Measurements from ENCODE around the gene HNRNPL.
"Not testable (repeated sequence)": the region's sequence is repeated elsewhere in the genome, so short reads cannot be mapped to it uniquely, and the experiment has no call there.

HNRNPL gene

DNA sequence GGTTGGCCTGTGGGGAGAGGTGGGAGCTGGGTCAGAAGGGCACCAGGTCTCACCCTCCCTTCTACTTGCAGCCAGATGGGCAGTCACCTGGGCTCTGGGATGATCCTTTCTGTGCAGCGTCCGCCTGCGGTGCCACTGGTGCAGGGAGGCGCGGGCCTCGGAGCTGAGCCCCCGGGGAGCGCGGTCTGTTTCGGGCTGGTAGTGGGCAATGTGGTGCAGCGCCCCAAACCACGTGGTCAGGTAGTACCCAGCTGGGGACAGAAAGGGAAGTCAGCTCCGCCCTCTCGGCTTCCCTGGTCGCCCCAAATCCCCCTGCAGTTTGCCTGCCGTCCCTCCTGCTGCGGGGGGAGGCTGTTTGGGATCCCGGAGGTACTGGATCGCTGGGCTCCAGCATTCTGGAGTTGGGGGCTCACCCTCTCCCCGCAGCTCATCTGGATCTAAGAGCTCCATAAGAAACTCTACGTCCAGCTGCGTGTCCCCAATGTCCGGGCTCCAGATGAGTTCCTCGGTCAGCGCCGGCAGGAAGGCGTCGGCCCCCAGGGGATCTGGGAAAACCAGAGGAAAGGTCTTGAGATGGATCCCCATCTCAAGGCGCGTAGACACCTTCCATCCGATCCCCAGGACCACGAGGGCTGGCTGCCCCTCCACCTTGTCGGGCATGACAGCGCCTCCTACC is 19.5 kb upstream of the HNRNPL start:
- peak in 1 of 2 donors; percentile 52 for DNase-seq

DNA sequence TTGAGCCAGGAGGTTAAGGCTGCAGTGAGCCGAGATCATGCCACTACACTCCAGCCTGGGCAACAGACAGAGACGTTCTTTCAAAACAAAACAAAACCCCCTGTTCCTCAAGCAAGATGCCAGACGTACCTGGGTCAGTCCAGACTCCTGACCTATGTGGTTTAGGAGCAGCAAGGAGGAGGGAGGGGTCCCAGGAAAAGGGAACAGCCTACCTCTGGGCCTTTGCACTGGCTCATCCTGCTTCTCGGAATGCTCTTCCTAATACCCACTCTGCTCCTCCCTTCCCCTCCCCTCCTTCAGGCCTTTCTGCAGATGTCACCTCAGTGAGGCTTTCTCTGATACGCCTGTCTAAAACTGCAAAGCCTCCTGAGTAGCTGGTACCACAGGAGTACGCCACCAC is 18.8 kb upstream of the HNRNPL start:
- no peak for DNase-seq

DNA sequence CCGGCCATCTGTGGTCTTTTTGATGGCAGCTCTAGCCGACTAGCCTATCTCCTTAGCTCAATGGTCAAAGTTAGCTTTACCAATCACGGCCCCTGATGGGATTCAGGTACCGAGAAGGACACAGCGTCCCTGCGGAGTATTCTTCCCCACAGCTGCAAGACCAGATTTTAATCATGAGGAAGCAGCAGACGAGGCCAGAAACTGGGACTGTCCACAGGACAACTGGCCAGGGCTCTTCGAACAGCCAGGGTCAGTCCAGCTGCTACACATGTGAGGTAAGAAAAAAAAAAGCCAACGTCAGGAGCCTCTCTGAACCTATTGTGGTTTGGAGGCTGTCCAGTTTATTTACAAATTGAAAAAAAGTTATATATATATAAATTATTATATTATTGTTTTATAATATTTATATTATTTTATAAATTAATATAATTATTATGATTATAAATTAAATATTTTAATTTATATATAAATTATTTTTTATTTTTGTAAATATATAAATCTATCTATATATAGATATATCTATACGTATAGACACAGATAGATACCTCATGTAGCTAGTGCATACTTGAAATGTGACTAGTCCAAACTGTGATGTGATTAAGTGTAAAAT is 17.5 kb upstream of the HNRNPL start:
- no peak for DNase-seq

DNA sequence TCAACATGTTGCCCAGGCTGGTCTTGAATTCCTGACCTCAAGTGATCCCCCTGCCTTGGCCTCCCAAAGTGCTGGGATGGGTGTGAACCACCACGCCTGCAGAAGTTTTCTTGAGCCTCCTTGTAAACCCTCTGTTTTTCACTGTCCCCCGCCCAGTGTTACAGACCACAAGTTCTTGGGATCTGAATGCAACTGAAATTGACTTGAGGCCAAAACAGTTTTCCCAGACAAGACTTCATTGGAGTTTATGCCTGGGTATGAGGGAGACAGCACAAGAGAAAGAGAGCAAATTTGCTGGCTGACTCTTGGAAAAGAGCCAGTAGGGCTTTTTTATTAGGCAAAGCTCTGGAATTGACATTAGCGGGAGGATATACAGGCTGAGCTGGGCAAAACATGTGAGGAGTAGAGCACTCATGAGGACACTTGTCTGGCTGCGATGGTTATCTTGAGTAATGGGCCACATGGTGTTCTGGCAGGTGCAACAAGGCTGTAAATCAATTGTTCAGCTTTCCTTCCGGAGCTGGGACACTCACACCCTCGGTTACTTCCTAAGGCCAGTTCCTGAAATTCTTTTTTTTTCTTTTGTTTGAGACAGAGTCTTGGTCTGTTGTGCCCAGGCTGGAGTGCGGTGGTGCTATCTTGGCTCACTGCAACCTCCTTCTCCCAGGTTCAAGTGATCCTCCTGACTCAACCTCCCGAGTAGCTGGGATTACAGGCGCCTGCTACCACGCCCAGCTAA is 12.7 kb upstream of the HNRNPL start:
- DNase-seq = no peak

DNA sequence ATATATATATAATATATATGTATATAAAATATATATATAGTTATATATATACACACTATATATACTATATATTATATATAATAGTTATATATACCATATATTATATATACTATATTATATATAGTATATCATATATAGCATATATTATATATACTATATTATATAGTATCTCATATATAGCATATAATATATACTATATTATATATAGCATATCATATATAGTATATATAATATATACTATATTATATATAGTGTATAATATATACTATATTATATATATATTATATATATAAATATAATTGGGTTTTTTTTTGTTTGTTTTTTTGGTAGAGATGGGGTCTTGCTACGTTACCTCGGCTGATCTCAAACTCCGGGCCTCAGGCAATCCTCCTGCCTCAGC is 11.6 kb upstream of the HNRNPL start:
- no peak for DNase-seq

DNA sequence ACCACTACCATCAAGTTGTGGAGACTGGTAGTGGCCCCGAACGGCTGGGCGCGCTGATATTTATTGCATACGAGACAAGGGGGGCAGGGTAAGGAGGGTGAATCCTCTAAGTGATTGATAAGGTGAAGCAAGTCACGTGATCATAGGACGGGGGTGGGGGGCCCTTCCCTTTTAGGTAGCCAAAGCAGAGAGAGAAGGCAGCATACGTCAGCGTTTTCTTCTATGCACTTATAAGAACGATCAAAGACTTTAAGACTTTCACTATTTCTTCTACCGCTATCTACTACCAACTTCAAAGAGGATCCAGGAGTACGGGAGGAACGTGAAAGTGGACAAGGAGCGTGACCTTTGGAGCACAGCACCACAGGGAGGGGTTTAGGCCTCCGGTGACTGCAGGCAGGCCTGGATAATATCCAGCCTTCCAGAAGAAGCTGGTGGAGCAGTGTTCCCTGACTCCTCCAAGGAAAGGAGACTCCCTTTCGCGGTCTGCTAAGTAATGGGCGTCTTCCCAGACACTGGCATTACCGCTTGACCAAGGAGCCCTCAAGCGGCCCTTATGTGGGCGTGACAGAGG is 9.9 kb upstream of the HNRNPL start:
- DNase-seq = not testable (repeated sequence)

DNA sequence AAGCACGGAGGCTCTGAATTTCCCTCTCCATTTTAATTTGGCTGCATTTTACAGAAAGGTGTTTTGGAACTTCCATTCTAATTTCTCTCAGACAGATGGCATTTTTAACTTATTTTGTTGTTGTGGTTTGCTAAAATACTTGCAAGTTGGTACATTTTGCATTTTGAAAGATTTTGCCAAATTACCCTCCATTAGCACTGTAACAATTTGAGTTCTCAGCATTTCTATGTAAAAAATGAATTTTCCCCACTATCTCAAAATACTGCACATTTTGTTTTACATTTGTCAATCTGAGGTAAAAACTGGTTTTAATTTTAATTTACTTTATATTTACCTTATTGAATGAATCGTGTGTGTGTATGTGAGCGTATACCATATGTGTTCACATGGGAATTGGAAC is 7.0 kb upstream of the HNRNPL start:
- DNase-seq = no peak

DNA sequence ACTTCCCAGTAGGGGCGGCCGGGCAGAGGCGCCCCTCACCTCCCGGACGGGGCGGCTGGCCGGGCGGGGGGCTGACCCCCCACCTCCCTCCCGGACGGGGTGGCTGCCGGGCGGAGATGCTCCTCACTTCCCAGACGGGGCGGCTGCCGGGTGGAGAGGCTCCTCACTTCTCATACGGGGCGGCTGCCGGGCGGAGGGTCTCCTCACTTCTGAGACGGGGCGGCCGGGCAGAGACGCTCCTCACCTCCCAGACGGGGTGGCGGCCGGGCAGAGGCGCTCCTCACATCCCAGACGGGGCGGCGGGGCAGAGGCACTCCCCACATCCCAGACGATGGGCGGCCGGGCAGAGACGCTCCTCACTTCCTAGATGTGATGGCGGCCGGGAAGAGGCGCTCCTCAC is 6.0 kb upstream of the HNRNPL start:
- not testable (repeated sequence) for DNase-seq

DNA sequence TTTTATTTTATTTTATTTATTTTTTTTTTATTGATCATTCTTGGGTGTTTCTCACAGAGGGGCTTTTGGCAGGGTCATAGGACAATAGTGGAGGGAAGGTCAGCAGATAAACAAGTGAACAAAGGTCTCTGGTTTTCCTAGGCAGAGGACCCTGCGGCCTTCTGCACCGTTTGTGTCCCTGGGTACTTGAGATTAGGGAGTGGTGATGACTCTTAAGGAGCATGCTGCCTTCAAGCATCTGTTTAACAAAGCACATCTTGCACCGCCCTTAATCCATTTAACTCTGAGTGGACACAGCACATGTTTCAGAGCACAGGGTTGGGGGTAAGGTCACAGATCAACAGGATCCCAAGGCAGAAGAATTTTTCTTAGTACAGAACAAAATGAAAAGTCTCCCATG is 5.2 kb upstream of the HNRNPL start:
- DNase-seq = not testable (repeated sequence)

DNA sequence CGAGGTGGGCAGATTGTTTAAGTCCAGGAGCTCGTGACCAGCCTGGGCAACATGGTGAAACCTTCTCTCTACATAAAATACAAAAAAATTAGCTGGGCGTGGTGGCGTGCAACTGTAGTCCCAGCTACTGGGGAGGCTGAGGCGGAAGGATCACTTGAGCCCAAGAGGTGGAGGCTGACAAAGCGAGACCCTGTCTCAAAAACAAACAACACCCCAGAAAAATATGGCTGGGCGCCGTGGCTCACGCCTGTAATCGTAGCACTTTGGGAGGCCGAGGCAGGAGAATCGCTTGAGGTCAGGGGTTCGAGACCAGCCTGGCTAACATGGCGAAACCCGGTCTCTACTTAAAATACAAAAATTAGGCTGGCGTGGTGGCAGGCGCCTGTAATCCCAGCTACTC is 3.4 kb upstream of the HNRNPL start:
- DNase-seq = no peak

DNA sequence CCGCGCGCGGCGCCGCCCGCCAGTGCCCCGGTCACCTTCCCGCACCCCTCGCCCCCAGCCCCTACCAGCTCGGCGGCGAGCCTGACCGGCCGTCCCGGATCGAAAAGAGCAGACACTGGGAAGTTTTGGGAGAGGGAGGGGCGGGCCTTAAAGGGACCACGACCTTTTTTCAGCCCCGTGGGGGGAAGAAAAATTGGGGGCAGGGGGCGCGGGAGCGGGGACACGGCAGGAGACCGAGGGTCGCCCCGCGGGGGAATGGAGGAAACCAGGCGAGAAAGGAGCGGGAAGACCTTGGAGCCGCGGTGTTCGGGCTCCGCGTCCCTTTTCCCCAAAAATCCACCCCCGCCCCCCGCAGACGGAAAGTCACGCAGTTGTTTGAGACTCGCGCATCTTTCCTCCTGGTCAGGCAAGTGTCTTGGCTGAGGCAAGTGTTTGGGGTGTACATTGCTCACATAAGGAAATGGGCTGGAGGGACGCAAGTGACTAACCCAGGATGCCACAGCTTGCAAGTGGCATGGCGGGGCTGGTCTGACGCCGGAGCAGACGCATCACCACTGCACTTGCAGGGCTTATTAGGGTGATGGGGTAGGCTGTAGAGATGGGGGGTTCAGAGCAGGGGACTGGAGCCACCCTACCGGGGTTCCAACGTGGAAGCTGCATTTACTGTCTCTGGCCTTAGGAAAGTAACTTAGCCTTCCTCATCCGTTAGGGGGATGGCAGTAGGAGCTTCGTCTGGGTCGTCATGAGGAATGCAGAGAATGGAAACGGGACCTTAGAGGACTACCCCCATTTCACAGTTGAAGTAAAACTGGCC is 2.7 kb upstream of the HNRNPL start:
- peak; percentile 63 to 67 for DNase-seq

DNA sequence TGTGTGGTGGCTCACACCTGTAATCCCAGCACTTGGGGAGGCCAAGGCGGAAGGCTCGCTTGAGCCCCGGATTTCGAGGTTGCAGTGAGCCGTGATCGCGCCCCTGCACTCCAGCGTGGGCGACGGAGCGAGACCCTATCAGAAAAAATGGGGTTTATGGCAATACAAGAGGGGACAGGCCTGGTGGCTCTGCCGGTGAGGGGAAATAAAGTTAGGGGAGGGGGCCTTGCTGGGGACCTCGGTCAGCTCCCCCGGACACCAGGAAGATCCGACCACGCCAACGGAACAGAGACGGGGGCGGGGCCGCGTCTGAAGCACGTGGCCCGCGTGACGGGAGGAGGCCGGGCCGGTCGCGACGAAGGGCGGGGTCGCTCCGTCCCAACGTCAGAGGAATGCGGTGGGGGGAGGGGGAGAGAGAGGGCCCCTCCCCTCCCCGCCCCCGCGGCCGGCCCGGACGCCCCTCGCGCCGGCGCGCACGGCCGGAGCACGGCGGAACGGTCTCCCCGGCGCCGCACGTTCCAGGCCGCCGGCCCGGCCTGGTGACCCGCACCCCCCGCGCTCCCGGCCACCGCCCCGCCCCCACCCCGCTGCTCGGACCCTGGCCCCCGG is 1.9 kb upstream of the HNRNPL start:
- DNase-seq = peak; percentile 91 to 93

DNA sequence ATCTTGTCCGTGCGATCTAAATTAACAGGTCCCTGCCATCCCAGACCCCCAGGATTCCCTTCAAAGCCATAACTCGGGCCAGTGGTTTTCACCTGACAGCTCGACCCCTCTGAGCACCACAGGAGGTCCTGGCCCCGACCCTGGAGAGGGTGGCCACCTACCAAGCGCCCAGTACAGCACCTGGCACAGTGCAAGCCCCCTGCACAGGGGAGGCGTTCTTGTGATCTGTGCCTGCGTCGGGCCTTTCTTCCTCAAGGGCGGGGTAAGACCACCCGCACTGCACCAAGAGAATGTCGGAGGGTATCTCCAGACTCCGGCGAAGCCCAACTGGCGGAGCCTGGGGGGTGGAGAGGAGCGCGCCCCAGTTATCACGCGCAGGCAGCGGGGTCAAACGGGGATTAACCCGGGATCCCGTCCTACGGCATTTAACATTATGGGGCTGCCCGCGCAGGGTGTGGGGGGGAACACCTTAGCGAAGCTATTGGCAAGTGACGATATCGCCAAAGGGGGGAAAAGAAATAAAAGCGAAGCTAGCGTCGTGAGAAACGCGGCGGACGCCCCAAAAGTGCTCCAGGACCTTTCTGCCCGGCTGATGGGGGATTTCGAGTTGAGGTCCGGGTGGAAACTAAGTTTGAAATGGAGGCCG is 1.3 kb upstream of the HNRNPL start:
- peak; percentile 51 to 54 for DNase-seq

DNA sequence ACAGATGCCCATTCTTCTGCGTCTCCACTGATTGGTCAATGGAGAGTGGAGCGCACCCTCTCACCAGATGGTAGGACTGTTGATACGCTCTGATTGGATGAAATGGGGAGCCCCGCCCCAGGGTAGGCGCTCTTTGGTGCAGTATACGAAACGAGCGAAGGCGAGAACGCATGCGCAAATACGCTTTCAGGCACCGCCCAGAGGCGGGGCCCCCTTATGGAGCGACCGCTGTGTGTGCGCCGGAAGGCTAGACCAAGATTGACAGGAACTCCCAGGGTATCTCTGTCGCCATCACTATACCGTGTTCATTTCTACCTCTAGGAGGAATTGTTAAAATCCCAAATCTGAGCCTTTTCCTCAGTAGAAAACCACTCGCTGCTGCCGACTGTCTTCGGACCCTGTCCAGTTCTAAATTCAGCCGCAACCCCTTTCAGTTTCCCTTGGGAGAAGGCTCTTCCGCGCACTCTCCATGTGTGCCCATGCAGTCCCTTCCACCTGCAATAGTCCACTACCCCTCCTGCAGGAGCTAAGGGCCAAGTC is 720 bp upstream of the HNRNPL start:
- peak in 1 of 2 donors; percentile 98 for DNase-seq

DNA sequence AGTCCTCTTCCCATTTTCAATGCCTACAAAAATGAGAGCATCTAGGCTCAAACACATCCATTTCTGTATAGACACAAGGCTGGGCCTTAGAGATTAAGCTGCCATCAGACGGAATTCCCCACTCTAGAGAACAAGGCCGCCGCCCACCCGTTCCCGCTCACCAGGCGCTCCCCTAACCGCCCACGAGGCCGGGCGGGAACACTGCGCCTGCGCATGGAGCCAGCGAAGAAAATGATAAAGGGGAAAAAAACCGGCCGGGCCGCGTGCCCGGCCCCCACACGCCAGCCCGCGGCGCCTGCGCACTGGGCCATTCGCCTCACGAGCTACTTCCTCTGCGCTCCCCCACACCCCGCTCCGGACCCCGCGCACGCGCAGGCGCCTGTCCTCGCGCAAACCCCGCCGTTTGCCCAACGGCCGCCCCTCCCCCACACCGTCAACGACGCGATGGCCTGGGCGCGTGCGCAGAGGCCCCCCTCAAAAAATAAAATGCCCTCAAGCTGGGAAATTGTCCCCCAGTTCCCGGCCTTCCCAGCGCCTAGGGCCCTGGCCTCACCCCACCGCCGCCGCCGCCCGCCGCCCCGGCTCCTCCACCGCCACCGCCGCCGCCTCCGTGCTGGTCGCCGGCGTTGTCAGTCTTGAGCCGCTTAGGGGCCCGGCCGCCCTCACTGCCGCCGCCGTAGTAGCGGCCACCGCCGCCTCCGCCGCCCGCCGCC is 483 bp downstream of the HNRNPL start:
- peak; percentile 99 for DNase-seq

DNA sequence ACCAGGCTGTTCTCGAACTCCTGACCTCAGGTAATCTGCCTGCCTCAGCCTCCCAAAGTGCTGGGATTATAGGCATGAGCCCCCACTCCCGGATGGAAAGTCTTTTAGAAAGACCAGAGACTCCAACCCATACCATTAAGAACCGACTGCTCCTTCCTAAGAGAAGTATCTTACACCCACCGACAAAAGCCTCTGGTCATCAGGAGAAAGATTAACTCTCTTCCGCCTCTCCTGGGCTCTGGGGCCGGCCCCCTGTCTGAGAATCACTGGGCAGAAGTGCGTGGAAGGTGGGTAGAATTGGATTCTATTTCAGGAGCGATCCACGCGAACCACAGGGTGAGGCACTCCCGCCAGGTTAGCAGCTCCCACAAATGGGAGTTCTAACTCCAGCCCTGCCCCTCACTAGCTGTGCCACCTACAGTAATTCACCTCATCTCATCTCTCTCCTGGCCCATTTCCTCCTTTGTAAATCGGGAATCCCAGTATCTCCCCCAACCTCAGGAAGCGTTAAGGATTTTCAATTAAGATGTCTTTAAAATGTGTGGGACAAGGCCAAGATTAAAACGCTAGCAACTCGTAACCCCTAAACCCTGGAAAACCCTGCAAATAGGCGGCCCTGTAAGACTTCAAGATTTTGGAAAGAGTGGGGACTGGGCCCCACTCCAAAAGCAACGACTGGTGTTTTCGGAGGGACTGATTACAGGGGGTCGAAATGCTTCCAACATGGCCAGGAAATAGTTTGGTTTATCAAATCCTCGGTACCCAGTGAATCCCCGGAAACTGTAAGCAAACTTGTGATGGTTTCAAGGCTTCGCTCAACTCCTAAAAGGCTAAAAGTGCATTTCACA is 1.3 kb downstream of the HNRNPL start:
- DNase-seq = no peak

DNA sequence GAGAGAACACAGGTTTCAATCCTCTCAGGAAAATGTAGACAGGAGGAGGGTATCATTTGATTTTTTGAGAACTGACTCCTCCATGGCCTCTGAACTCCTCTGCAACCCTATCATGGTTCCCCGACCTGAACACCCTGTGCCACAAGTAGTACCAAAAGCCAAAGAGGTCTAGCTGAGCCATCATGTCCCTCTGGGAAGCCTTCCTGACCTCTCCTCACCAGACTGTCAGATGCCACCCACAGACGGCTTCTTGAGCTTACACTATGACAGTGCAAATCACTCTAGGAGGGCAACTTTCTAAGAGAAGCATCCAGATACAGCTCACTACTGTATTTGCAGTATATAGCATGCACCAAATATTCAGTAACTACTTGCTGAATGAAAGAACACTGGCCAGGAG is 3.7 kb downstream of the HNRNPL start:
- DNase-seq = no peak

DNA sequence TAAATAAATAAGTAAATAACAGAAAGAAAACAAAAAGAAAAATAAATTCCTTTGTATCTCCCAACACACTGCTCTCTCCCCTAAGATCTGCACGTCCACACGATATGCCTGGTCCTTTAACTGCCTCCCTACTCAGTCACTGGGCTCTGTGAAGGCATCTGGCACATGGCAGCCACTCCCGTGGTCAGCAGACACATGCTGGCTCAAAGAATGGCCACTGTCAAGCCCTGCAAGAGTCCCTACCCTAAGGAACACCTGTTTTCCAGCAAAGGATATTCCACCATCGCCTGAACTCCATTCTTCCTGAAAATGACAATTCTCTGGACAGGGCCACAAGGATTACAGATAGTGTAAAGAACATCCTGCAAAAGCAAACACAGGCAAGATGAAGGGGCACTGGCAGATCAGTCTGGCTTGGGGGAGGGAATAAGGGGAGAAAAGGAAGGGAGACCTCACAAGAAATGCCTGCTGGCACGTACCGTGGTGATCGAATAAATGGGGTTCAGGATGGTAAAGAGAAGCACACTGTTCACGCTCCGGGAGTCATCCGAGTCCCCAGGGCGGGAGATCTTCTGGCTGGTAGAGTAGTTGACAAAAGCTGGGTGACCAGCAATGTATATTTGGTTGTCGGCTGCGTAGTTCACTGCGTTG is 4.3 kb downstream of the HNRNPL start:
- DNase-seq = no peak

DNA sequence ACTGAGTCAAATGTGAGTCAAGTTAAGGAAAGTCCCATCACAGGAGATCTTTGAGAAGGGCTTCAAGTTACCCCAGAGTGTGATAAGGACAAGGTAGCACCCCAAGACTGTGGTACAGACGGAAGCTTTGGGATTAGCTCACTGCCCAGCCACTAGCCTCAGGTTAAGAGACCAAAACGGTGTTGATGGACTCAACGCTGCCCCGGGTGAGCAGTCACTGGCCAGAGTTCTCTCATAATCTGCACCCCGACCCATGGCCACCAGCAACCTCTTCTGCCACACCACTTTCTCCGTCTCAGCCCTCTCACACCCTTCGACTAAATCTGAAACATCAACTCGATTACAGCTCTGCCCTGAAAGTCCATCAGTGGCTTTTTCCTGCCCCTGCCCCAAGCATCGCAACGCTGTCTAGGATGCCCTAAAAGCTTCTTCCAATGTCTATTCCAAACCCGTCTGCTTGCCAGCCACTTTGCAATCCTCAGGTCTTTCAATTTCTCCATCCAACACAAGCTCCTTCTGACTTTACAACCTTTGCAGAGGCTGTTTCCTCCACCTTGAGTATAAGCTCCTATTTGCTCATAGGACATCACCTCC is 5.6 kb downstream of the HNRNPL start:
- no peak for DNase-seq

Measured in stimulated activated CD4-positive, alpha-beta T cell treated with anti-CD3 and anti-CD28 coated beads, Interleukin-2, amount 100 ng/mL, for 24 hours (primary cell).